HG03045 (cell line): ENCODE data around the gene EBP.
"Not testable (repeated sequence)": the region's sequence is repeated elsewhere in the genome, so short reads cannot be mapped to it uniquely, and the experiment has no call there.

Experiments used
- ATAC-seq: cut with Tn5 transposase; IDR thresholded peaks from one replicate; pipeline ENCODE4 v1.9.1; 2021; ENCODE audit warnings: mild to moderate bottlenecking, moderate library complexity; ENCODE audit not compliant: unreplicated experiment

The EBP gene

GRCh38 chrX:48520976-48521352 is 644 bp upstream of the EBP start:
- ATAC-seq, result no peak

GRCh38 chrX:48522291-48522690 is 683 bp downstream of the EBP start:
- no peak for ATAC-seq

GRCh38 chrX:48523682-48524081 is 2.1 kb downstream of the EBP start:
- ATAC-seq, result no peak

- not testable (repeated sequence) for ATAC-seq
Measured at GRCh38 chrX:48525853-48526252, 4.2 kb downstream of the EBP start.

- ATAC-seq, result no peak
Measured at GRCh38 chrX:48530736-48531135, 9.1 kb downstream of the EBP start.

- no peak for ATAC-seq
Measured at GRCh38 chrX:48531358-48531959, 9.9 kb downstream of the EBP start.

- ATAC-seq, result no peak
Measured at GRCh38 chrX:48532161-48532560, 10.6 kb downstream of the EBP start.

GRCh38 chrX:48533165-48533564 is 11.6 kb downstream of the EBP start:
- ATAC-seq, result no peak

- ATAC-seq, result no peak
Measured at GRCh38 chrX:48538641-48539344, 17.2 kb downstream of the EBP start.

- peak; percentile 79 for ATAC-seq
Measured at GRCh38 chrX:48539345-48540027, 17.9 kb downstream of the EBP start, which contains the start of gene TBC1D25. Gene TBC1D25, plus strand, starts transcription at chrX:48539714. Its CDS starts 84 bp downstream, at chrX:48539798.

- peak; percentile 39 for ATAC-seq
Measured at GRCh38 chrX:48540028-48540375, 18.4 kb downstream of the EBP start.

- no peak for ATAC-seq
Measured at GRCh38 chrX:48540480-48540879, 18.9 kb downstream of the EBP start.

- ATAC-seq, result no peak
Measured at GRCh38 chrX:48541140-48541814, 19.7 kb downstream of the EBP start.

GRCh38 chrX:48548871-48549270 is 27.3 kb downstream of the EBP start:
- ATAC-seq, result no peak

- ATAC-seq, result not testable (repeated sequence)
Measured at GRCh38 chrX:48555731-48556325, 34.2 kb downstream of the EBP start.

GRCh38 chrX:48558271-48558670 is 36.7 kb downstream of the EBP start:
- no peak for ATAC-seq

GRCh38 chrX:48559636-48560035 is 38.0 kb downstream of the EBP start:
- no peak for ATAC-seq

GRCh38 chrX:48560056-48560455 is 38.4 kb downstream of the EBP start:
- ATAC-seq, result no peak

- no peak for ATAC-seq
Measured at GRCh38 chrX:48560681-48561080, 39.1 kb downstream of the EBP start.

GRCh38 chrX:48569958-48570357 is 48.4 kb downstream of the EBP start:
- no peak for ATAC-seq

- ATAC-seq, result no peak
Measured at GRCh38 chrX:48573690-48574269, 52.2 kb downstream of the EBP start.
